ENCODE data around the gene MORF4L1. TPM values are rescaled to one million over a fixed set of nuclear protein-coding genes. Genes with fewer than 3 reads are reported as not detected.

Gene MORF4L1
- total RNA-seq, 1 donor from 2014 or later = 930 TPM

DNA sequence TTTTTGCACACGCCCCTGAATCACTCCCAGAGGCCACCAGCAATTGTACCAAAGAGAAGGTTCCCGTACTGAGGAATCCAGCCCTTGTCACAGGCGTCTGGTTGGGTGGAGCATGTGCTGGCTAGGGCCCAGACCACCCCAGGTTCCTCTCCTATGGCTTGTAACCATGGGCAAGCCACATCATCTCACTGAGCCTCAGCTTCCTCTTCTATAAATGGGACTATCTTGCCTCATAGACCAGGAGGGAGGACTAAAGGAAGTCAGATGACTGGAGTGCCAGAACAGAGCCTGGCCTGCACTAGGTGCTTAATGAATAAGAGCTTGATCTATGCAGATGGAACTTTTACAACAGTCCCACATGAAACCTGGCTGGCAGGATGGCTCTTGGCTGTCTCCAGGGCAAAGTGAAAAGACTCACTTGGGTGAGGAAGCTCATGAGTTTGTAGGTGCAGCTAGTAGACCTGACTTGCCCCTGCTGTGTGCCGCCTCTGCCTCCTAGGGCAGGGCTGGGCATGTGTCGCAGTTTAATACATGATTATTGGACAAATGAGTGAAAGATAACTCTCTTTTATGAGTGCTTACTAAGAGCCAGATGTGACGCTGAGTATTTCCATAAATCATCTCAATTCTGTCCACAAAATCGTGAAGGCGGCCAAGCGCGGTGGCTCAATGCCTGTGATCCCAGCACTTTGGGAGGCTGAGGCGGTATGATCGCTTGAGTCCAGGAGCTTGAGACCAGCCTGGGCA, 42.8 kb downstream of the MORF4L1 start:
- peaks cover 20% of the 10 kb centered on the region for H4K20me1 ChIP-seq (ENCODE audit: low read depth)
- H3K4me2 ChIP-seq = no peak overlapping the region
- no peaks in the 10 kb centered on the region for H3K4me1 ChIP-seq
- H3K9ac ChIP-seq = no peak overlapping the region
- H3K9me3 Mint-ChIP-seq = no peaks in the 10 kb centered on the region
- no peak overlapping the region for H3K4me3 Mint-ChIP-seq
- peaks cover 37% of the 10 kb centered on the region for H3K36me3 Mint-ChIP-seq
- no peaks in the 10 kb centered on the region for H3K9me3 ChIP-seq (ENCODE audit: low read depth)
- no peak overlapping the region for H3K4me3 ChIP-seq
- H3K4me1 Mint-ChIP-seq = peaks cover 3% of the 10 kb centered on the region
- no peak for TF ChIP-seq EZH2phosphoT487 (IDR thresholded peaks at IDR 0.05)
- TF ChIP-seq, protein P1, sequence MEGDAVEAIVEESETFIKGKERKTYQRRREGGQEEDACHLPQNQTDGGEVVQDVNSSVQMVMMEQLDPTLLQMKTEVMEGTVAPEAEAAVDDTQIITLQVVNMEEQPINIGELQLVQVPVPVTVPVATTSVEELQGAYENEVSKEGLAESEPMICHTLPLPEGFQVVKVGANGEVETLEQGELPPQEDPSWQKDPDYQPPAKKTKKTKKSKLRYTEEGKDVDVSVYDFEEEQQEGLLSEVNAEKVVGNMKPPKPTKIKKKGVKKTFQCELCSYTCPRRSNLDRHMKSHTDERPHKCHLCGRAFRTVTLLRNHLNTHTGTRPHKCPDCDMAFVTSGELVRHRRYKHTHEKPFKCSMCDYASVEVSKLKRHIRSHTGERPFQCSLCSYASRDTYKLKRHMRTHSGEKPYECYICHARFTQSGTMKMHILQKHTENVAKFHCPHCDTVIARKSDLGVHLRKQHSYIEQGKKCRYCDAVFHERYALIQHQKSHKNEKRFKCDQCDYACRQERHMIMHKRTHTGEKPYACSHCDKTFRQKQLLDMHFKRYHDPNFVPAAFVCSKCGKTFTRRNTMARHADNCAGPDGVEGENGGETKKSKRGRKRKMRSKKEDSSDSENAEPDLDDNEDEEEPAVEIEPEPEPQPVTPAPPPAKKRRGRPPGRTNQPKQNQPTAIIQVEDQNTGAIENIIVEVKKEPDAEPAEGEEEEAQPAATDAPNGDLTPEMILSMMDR (IDR thresholded peaks at IDR 0.05) = no peak
- TF ChIP-seq EZH2 (IDR thresholded peaks at IDR 0.05) = no peak
- H3F3A ChIP-seq (ENCODE audit: low read depth) = peaks cover 15% of the 10 kb centered on the region
- H3K27me3 Mint-ChIP-seq (ENCODE audit: insufficient read depth, low read depth) = no peaks in the 10 kb centered on the region
- no peaks in the 10 kb centered on the region for H3K27me3 ChIP-seq
- H2AFZ ChIP-seq (replicated peaks) = no peak overlapping the region
- DNase-seq (ENCODE audit: low spot score) = no peak
- no peaks in the 10 kb centered on the region for H3K36me3 ChIP-seq
- no peak overlapping the region for H3K27ac ChIP-seq
- H3K79me2 ChIP-seq (ENCODE audit: low read depth) = no peaks in the 10 kb centered on the region
- no peak overlapping the region for H3K27ac Mint-ChIP-seq

- Histone ChIP-seq H3F3A (ENCODE audit: low read depth) (peaks cover 15% of the 10 kb centered on the region), H3K4me2 (no peak overlapping the region), H3K9ac (no peak overlapping the region), H3K27ac (no peak overlapping the region), H3K79me2 (ENCODE audit: low read depth) (no peaks in the 10 kb centered on the region), H3K4me3 (no peak overlapping the region), H3K36me3 (no peaks in the 10 kb centered on the region), H4K20me1 (ENCODE audit: low read depth) (peaks cover 16% of the 10 kb centered on the region), H3K27me3 (no peaks in the 10 kb centered on the region), H2AFZ (replicated peaks) (no peak overlapping the region), H3K4me1 (no peaks in the 10 kb centered on the region), H3K9me3 (ENCODE audit: low read depth) (no peaks in the 10 kb centered on the region)
- DNase-seq (ENCODE audit: low spot score) = no peak
- H3K27me3 Mint-ChIP-seq (ENCODE audit: insufficient read depth, low read depth) = peaks cover under 1% of the 10 kb centered on the region
- H3K36me3 Mint-ChIP-seq = peaks cover 37% of the 10 kb centered on the region
- peaks cover 3% of the 10 kb centered on the region for H3K4me1 Mint-ChIP-seq
- TF ChIP-seq EZH2 (IDR thresholded peaks at IDR 0.05) = no peak
- TF ChIP-seq, protein P1 (IDR thresholded peaks at IDR 0.05) = no peak
- H3K4me3 Mint-ChIP-seq = no peak overlapping the region
- H3K9me3 Mint-ChIP-seq = no peaks in the 10 kb centered on the region
- H3K27ac Mint-ChIP-seq = no peak overlapping the region
Measured at GRCh38 chr15:78916088-78916487, 43.4 kb downstream of the MORF4L1 start.

GRCh38 chr15:78917888-78918287, 45.2 kb downstream of the MORF4L1 start:
- H3K27me3 ChIP-seq = no peaks in the 10 kb centered on the region
- H3K4me1 ChIP-seq = no peaks in the 10 kb centered on the region
- no peak overlapping the region for H3K9ac ChIP-seq
- H3K4me2 ChIP-seq = no peak overlapping the region
- no peak for TF ChIP-seq EZH2 (IDR thresholded peaks at IDR 0.05)
- H2AFZ ChIP-seq (replicated peaks) = no peak overlapping the region
- Mint-ChIP-seq H3K27ac (no peak overlapping the region), H3K36me3 (peaks cover 28% of the 10 kb centered on the region), H3K4me3 (no peak overlapping the region), H3K27me3 (ENCODE audit: insufficient read depth, low read depth) (peaks cover 2% of the 10 kb centered on the region), H3K9me3 (no peaks in the 10 kb centered on the region), H3K4me1 (peaks cover 3% of the 10 kb centered on the region)
- H3K36me3 ChIP-seq = no peaks in the 10 kb centered on the region
- H3K27ac ChIP-seq = no peak overlapping the region
- H3F3A ChIP-seq (ENCODE audit: low read depth) = peaks cover 11% of the 10 kb centered on the region
- no peak overlapping the region for H3K4me3 ChIP-seq
- peaks cover 13% of the 10 kb centered on the region for H4K20me1 ChIP-seq (ENCODE audit: low read depth)
- H3K9me3 ChIP-seq (ENCODE audit: low read depth) = no peaks in the 10 kb centered on the region
- no peaks in the 10 kb centered on the region for H3K79me2 ChIP-seq (ENCODE audit: low read depth)
- DNase-seq (ENCODE audit: low spot score) = no peak

- Histone ChIP-seq H3K27ac (no peak overlapping the region), H3K36me3 (no peaks in the 10 kb centered on the region), H3K27me3 (no peaks in the 10 kb centered on the region), H3F3A (ENCODE audit: low read depth) (no peaks in the 10 kb centered on the region), H2AFZ (replicated peaks) (no peak overlapping the region), H4K20me1 (ENCODE audit: low read depth) (no peaks in the 10 kb centered on the region), H3K4me2 (no peak overlapping the region), H3K9ac (no peak overlapping the region), H3K79me2 (ENCODE audit: low read depth) (no peaks in the 10 kb centered on the region), H3K9me3 (ENCODE audit: low read depth) (no peaks in the 10 kb centered on the region), H3K4me3 (no peak overlapping the region), H3K4me1 (no peaks in the 10 kb centered on the region)
- Mint-ChIP-seq H3K4me3 (no peak overlapping the region), H3K27me3 (ENCODE audit: insufficient read depth, low read depth) (peaks cover 2% of the 10 kb centered on the region), H3K36me3 (peaks cover 23% of the 10 kb centered on the region), H3K4me1 (peaks cover 3% of the 10 kb centered on the region), H3K27ac (no peak overlapping the region), H3K9me3 (no peaks in the 10 kb centered on the region)
- TF ChIP-seq EZH2phosphoT487 (IDR thresholded peaks at IDR 0.05) = no peak
- no peak for TF ChIP-seq EZH2 (IDR thresholded peaks at IDR 0.05)
- TF ChIP-seq, protein P1 (IDR thresholded peaks at IDR 0.05) = no peak
- no peak for DNase-seq (ENCODE audit: low spot score)
Measured at GRCh38 chr15:78921517-78921916, 48.8 kb downstream of the MORF4L1 start.
